ENCODE measurements around the gene ZNF101.
"Not testable (repeated sequence)": the region's sequence is repeated elsewhere in the genome, so short reads cannot be mapped to it uniquely, and the experiment has no call there.

Gene ZNF101

GRCh38 chr19:19672816-19673215, 4.2 kb downstream of the ZNF101 start:
- Histone ChIP-seq H3K27me3 (replicated peaks in 2 of 5; ENCODE audit: control insufficient read depth in 4 of 5, insufficient read depth in 5 of 5, low read length in 4 of 5) (no peaks in the 10 kb centered on the region), H3K36me3 (ENCODE audit: control insufficient read depth in 4 of 4, insufficient read depth in 4 of 4, low read length in 3 of 4) (peaks cover 20 to 56% (median 45%) of the 10 kb centered on the region in 4 experiments), H3K4me3 (ENCODE audit: control insufficient read depth in 1 of 7, extremely low read depth in 1 of 7, insufficient read depth in 4 of 7, low read depth in 2 of 7, low read length in 6 of 7) (no peak overlapping the region), H3K4me1 (ENCODE audit: control extremely low read depth in 1 of 4, control insufficient read depth in 4 of 4, insufficient read depth in 4 of 4, low read length in 3 of 4) (peaks cover 0 to 20% (median 13%) of the 10 kb centered on the region in 4 experiments), H3K9me3 (ENCODE audit: control extremely low read depth in 1 of 5, control insufficient read depth in 4 of 5, insufficient read depth in 2 of 5, low read depth in 1 of 5, low read length in 4 of 5) (peaks cover 3 to 52% (median 36%) of the 10 kb centered on the region in 5 experiments), H3K27ac (ENCODE audit: insufficient read depth in 1 of 2, low read depth in 1 of 2, low read length in 2 of 2, poor library complexity in 1 of 2, severe bottlenecking in 2 of 2) (no peak overlapping the region)
- DNase-seq = no peak
- ChIA-PET CTCF (no interaction called here), POLR2A (interaction anchor here (0.7 kb wide), 1 partner anchor 1452 kb away, joined by 4 read pairs; no protein-coding TSS in a partner anchor)
- 100% methylated on average over 1 of the region's 3 CpGs for WGBS (ENCODE audit: insufficient coverage)

GRCh38 chr19:19674315-19674714, 5.7 kb downstream of the ZNF101 start:
- Histone ChIP-seq H3K4me1 (ENCODE audit: control extremely low read depth in 1 of 4, control insufficient read depth in 4 of 4, insufficient read depth in 4 of 4, low read length in 3 of 4) (peaks cover 0 to 10% (median 8%) of the 10 kb centered on the region in 4 experiments), H3K27ac (ENCODE audit: insufficient read depth in 1 of 2, low read depth in 1 of 2, low read length in 2 of 2, poor library complexity in 1 of 2, severe bottlenecking in 2 of 2) (no peak overlapping the region), H3K36me3 (ENCODE audit: control insufficient read depth in 4 of 4, insufficient read depth in 4 of 4, low read length in 3 of 4) (peaks cover 31 to 71% (median 58%) of the 10 kb centered on the region in 4 experiments), H3K27me3 (replicated peaks in 2 of 5; ENCODE audit: control insufficient read depth in 4 of 5, insufficient read depth in 5 of 5, low read length in 4 of 5) (no peaks in the 10 kb centered on the region), H3K9me3 (ENCODE audit: control extremely low read depth in 1 of 5, control insufficient read depth in 4 of 5, insufficient read depth in 2 of 5, low read depth in 1 of 5, low read length in 4 of 5) (peaks cover 6 to 67% (median 50%) of the 10 kb centered on the region in 5 experiments), H3K4me3 (ENCODE audit: control insufficient read depth in 1 of 7, extremely low read depth in 1 of 7, insufficient read depth in 4 of 7, low read depth in 2 of 7, low read length in 6 of 7) (peak overlapping the region in 1 of 7 experiments; percentile 1)
- CTCF ChIA-PET = no interaction called here
- POLR2A ChIA-PET = no interaction called here
- WGBS (ENCODE audit: insufficient coverage) = 100% methylated on average over 1 of the region's 6 CpGs
- DNase-seq = peak in 1 of 3 donors; percentile 33

- POLR2A ChIA-PET = no interaction called here
- CTCF ChIA-PET = interaction anchor here (1.0 kb wide), 1 partner anchor 43 kb away, joined by 3 read pairs; no protein-coding TSS in a partner anchor
- H3K27me3 ChIP-seq (replicated peaks in 2 of 5; ENCODE audit: control insufficient read depth in 4 of 5, insufficient read depth in 5 of 5, low read length in 4 of 5) = no peaks in the 10 kb centered on the region
- H3K36me3 ChIP-seq (ENCODE audit: control insufficient read depth in 4 of 4, insufficient read depth in 4 of 4, low read length in 3 of 4) = peaks cover 31 to 91% (median 68%) of the 10 kb centered on the region in 4 experiments
- DNase-seq = no peak
- H3K4me3 ChIP-seq (ENCODE audit: control insufficient read depth in 1 of 7, extremely low read depth in 1 of 7, insufficient read depth in 4 of 7, low read depth in 2 of 7, low read length in 6 of 7) = peak overlapping the region in 2 of 7 experiments; percentile 36 to 40
- H3K9me3 ChIP-seq (ENCODE audit: control extremely low read depth in 1 of 5, control insufficient read depth in 4 of 5, insufficient read depth in 2 of 5, low read depth in 1 of 5, low read length in 4 of 5) = peaks cover 11 to 83% (median 70%) of the 10 kb centered on the region in 5 experiments
- WGBS (ENCODE audit: insufficient coverage) = 94% methylated on average over 3 of the region's 7 CpGs
- H3K4me1 ChIP-seq (ENCODE audit: control extremely low read depth in 1 of 4, control insufficient read depth in 4 of 4, insufficient read depth in 4 of 4, low read length in 3 of 4) = no peaks in the 10 kb centered on the region
- H3K27ac ChIP-seq (ENCODE audit: insufficient read depth in 1 of 2, low read depth in 1 of 2, low read length in 2 of 2, poor library complexity in 1 of 2, severe bottlenecking in 2 of 2) = no peak overlapping the region
These were observed 8.9 kb downstream of the ZNF101 start for GRCh38 chr19:19677579-19677978.

GRCh38 chr19:19679176-19680073, 10.8 kb downstream of the ZNF101 start:
- peak overlapping the region in 1 of 7 experiments; percentile 20 for H3K4me3 ChIP-seq (ENCODE audit: control insufficient read depth in 1 of 7, extremely low read depth in 1 of 7, insufficient read depth in 4 of 7, low read depth in 2 of 7, low read length in 6 of 7)
- no peak overlapping the region for H3K27ac ChIP-seq (ENCODE audit: insufficient read depth in 1 of 2, low read depth in 1 of 2, low read length in 2 of 2, poor library complexity in 1 of 2, severe bottlenecking in 2 of 2)
- POLR2A ChIA-PET = no interaction called here
- DNase-seq = no peak
- H3K27me3 ChIP-seq (replicated peaks in 2 of 5; ENCODE audit: control insufficient read depth in 4 of 5, insufficient read depth in 5 of 5, low read length in 4 of 5) = no peaks in the 10 kb centered on the region
- WGBS (ENCODE audit: insufficient coverage) = 100% methylated on average over 10 of the region's 20 CpGs
- peaks cover 36 to 90% (median 58%) of the 10 kb centered on the region in 4 experiments for H3K36me3 ChIP-seq (ENCODE audit: control insufficient read depth in 4 of 4, insufficient read depth in 4 of 4, low read length in 3 of 4)
- CTCF ChIA-PET = no interaction called here
- H3K9me3 ChIP-seq (ENCODE audit: control extremely low read depth in 1 of 5, control insufficient read depth in 4 of 5, insufficient read depth in 2 of 5, low read depth in 1 of 5, low read length in 4 of 5) = peaks cover 13 to 85% (median 62%) of the 10 kb centered on the region in 5 experiments
- no peaks in the 10 kb centered on the region for H3K4me1 ChIP-seq (ENCODE audit: control extremely low read depth in 1 of 4, control insufficient read depth in 4 of 4, insufficient read depth in 4 of 4, low read length in 3 of 4)

GRCh38 chr19:19686119-19686518, 17.5 kb downstream of the ZNF101 start:
- peaks cover 4 to 37% (median 22%) of the 10 kb centered on the region in 5 experiments for H3K9me3 ChIP-seq (ENCODE audit: control extremely low read depth in 1 of 5, control insufficient read depth in 4 of 5, insufficient read depth in 2 of 5, low read depth in 1 of 5, low read length in 4 of 5)

GRCh38 chr19:19686580-19686979, 17.9 kb downstream of the ZNF101 start:
- Histone ChIP-seq H3K36me3 (ENCODE audit: control insufficient read depth in 4 of 4, insufficient read depth in 4 of 4, low read length in 3 of 4) (peaks cover 2 to 25% (median 7%) of the 10 kb centered on the region in 4 experiments), H3K27ac (ENCODE audit: insufficient read depth in 1 of 2, low read depth in 1 of 2, low read length in 2 of 2, poor library complexity in 1 of 2, severe bottlenecking in 2 of 2) (no peak overlapping the region), H3K4me1 (ENCODE audit: control extremely low read depth in 1 of 4, control insufficient read depth in 4 of 4, insufficient read depth in 4 of 4, low read length in 3 of 4) (no peaks in the 10 kb centered on the region), H3K9me3 (ENCODE audit: control extremely low read depth in 1 of 5, control insufficient read depth in 4 of 5, insufficient read depth in 2 of 5, low read depth in 1 of 5, low read length in 4 of 5) (peaks cover 2 to 33% (median 20%) of the 10 kb centered on the region in 5 experiments), H3K27me3 (replicated peaks in 2 of 5; ENCODE audit: control insufficient read depth in 4 of 5, insufficient read depth in 5 of 5, low read length in 4 of 5) (no peaks in the 10 kb centered on the region), H3K4me3 (ENCODE audit: control insufficient read depth in 1 of 7, extremely low read depth in 1 of 7, insufficient read depth in 4 of 7, low read depth in 2 of 7, low read length in 6 of 7) (no peak overlapping the region)
- CTCF ChIA-PET = no interaction called here
- WGBS (ENCODE audit: insufficient coverage) = 98% methylated on average over 5 of the region's 6 CpGs
- DNase-seq = no peak
- POLR2A ChIA-PET = no interaction called here

More at GRCh38 chr19:19686119-19686518, 17.5 kb downstream of the ZNF101 start:
- H3K4me1 ChIP-seq (ENCODE audit: control extremely low read depth in 1 of 4, control insufficient read depth in 4 of 4, insufficient read depth in 4 of 4, low read length in 3 of 4); CTCF ChIA-PET; H3K4me3 ChIP-seq (ENCODE audit: control insufficient read depth in 1 of 7, extremely low read depth in 1 of 7, insufficient read depth in 4 of 7, low read depth in 2 of 7, low read length in 6 of 7); H3K27ac ChIP-seq (ENCODE audit: insufficient read depth in 1 of 2, low read depth in 1 of 2, low read length in 2 of 2, poor library complexity in 1 of 2, severe bottlenecking in 2 of 2); DNase-seq; H3K27me3 ChIP-seq (replicated peaks in 2 of 5; ENCODE audit: control insufficient read depth in 4 of 5, insufficient read depth in 5 of 5, low read length in 4 of 5); POLR2A ChIA-PET: not testable (repeated sequence)
- peaks cover 7 to 29% (median 7%) of the 10 kb centered on the region in 4 experiments for H3K36me3 ChIP-seq (ENCODE audit: control insufficient read depth in 4 of 4, insufficient read depth in 4 of 4, low read length in 3 of 4)
- 97% methylated on average over 12 of the region's 15 CpGs for WGBS (ENCODE audit: insufficient coverage)

GRCh38 chr19:19687090-19687489, 18.5 kb downstream of the ZNF101 start:
- Histone ChIP-seq H3K27ac (ENCODE audit: insufficient read depth in 1 of 2, low read depth in 1 of 2, low read length in 2 of 2, poor library complexity in 1 of 2, severe bottlenecking in 2 of 2) (no peak overlapping the region), H3K36me3 (ENCODE audit: control insufficient read depth in 4 of 4, insufficient read depth in 4 of 4, low read length in 3 of 4) (peaks cover 2 to 22% (median 7%) of the 10 kb centered on the region in 4 experiments), H3K4me1 (ENCODE audit: control extremely low read depth in 1 of 4, control insufficient read depth in 4 of 4, insufficient read depth in 4 of 4, low read length in 3 of 4) (no peaks in the 10 kb centered on the region), H3K9me3 (ENCODE audit: control extremely low read depth in 1 of 5, control insufficient read depth in 4 of 5, insufficient read depth in 2 of 5, low read depth in 1 of 5, low read length in 4 of 5) (peaks cover 2 to 34% (median 19%) of the 10 kb centered on the region in 5 experiments), H3K27me3 (replicated peaks in 2 of 5; ENCODE audit: control insufficient read depth in 4 of 5, insufficient read depth in 5 of 5, low read length in 4 of 5) (no peaks in the 10 kb centered on the region), H3K4me3 (ENCODE audit: control insufficient read depth in 1 of 7, extremely low read depth in 1 of 7, insufficient read depth in 4 of 7, low read depth in 2 of 7, low read length in 6 of 7) (no peak overlapping the region)
- DNase-seq = peak in 2 of 3 donors; percentile 35 to 58
- ChIA-PET POLR2A (no interaction called here), CTCF (no interaction called here)
- WGBS (ENCODE audit: insufficient coverage) = no CpG with 5 or more reads among the region's 3 CpGs
